ENCODE data around the gene DUSP18. TPM values are rescaled to one million over a fixed set of nuclear protein-coding genes. Genes with fewer than 3 reads are reported as not detected.
"Not testable (repeated sequence)": the region's sequence is repeated elsewhere in the genome, so short reads cannot be mapped to it uniquely, and the experiment has no call there.

DUSP18 gene
- total RNA-seq, 1 donor from 2014 or later: 3.4 TPM

GRCh38 chr22:30680991-30681770 lies 13.5 kb upstream of the DUSP18 start:
- no peak for DNase-seq (ENCODE audit: low spot score)
- intact Hi-C loops (cut with DNase I): no loop called here

GRCh38 chr22:30679895-30680690 lies 12.4 kb upstream of the DUSP18 start:
- intact Hi-C loops (cut with DNase I); DNase-seq (ENCODE audit: low spot score): not testable (repeated sequence)

- DNase-seq (ENCODE audit: low spot score); intact Hi-C loops (cut with DNase I): not testable (repeated sequence)
Observed at GRCh38 chr22:30676565-30676964, 8.9 kb upstream of the DUSP18 start.

GRCh38 chr22:30675436-30675835 lies 7.8 kb upstream of the DUSP18 start:
- intact Hi-C loops (cut with DNase I): no loop called here
- DNase-seq (ENCODE audit: low spot score): no peak

GRCh38 chr22:30674482-30674881 lies 6.8 kb upstream of the DUSP18 start:
- intact Hi-C loops (cut with DNase I): no loop called here
- no peak for DNase-seq (ENCODE audit: low spot score)

DNA sequence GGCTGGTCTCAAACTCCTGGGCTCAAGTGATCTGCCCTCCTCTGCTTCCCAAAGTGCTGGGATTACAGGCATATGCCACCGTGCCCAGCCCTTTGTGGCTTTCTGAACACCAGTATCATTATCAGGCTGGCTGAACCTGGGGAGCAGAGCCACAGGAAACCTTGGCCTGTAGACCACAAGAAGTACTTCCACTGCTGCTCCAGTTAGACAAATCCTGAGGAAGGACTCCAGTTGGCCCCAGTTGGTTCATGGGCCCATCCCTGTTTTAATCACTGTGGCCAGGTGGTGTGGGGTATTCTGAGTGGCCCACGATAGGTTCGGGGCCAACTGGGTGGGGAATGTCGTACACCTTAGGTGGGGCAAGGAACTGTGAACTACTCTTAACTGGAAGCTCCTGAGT lies 5.5 kb upstream of the DUSP18 start:
- no peak for DNase-seq (ENCODE audit: low spot score)
- intact Hi-C loops (cut with DNase I): no loop called here

DNA sequence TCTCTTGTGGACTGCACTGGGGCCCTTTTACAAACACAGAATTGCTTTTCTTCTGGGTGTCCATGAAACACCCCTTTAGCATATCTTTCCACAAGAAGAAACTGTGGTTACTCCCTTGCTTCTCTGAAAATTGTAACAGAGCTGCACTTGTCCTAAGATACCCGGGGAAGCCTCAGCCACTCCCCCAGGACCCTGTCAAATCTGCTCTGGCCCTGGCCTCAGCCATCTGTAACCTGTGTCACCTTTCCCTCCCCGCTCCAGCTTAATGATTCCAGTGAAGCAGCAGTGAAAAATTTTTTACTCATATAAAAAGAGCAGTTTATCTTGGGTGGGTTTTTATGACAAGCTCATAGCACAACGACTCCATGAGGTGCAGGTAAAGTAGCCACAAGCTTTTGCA lies 3.4 kb upstream of the DUSP18 start:
- DNase-seq (ENCODE audit: low spot score): no peak
- intact Hi-C loops (cut with DNase I): no loop called here

DNA sequence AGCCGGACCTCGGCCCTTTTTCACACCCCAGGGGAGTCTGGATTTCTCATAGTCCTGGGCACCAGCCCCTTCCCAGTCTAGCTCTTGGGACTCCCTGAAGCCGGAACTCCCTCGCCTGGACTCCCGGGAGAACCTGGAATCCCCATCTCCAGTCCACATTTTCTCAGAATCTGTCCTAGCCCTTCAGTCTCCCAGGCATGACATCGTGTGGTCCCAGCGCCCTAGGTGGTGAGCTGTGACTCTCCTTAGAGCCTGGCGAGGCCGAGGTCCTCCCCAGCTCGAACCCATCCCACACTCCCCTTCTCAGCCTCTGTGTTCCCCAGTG lies 673 bp upstream of the DUSP18 start:
- intact Hi-C loops (cut with DNase I): no loop called here
- no peak for DNase-seq (ENCODE audit: low spot score)

- intact Hi-C loops (cut with DNase I): loop anchor here (2.0 kb wide), 1 partner anchor 32 kb away; the partner anchor contains the start of gene SLC35E4
- no peak for DNase-seq (ENCODE audit: low spot score)
Observed at GRCh38 chr22:30667107-30667493, 575 bp downstream of the DUSP18 start.

- intact Hi-C loops (cut with DNase I): loop anchor here (2.0 kb wide), 1 partner anchor 31 kb away; the partner anchor contains the start of gene SLC35E4
- no peak for DNase-seq (ENCODE audit: low spot score)
Observed at GRCh38 chr22:30665786-30666185, 1.9 kb downstream of the DUSP18 start.

DNA sequence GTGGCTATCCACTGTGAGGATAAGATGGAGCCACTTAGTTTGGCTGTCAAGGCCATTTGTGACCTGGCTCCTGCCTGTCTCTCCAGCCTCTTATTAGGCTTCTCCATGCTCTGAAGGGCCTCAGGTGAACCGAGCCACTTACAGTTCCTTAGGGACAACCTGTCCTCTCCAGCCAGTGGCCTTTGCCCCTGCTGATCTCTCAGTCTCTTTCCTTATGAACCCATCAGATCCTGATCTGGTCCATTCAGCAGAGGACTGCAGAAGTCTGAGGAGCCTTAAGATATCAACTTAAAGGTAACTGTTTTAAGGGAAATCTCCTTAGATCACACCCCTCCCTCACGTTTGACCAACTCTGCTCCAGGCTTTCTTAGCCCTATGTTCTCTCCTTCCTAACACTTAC lies 2.4 kb downstream of the DUSP18 start:
- intact Hi-C loops (cut with DNase I): no loop called here
- DNase-seq (ENCODE audit: low spot score): no peak

DNA sequence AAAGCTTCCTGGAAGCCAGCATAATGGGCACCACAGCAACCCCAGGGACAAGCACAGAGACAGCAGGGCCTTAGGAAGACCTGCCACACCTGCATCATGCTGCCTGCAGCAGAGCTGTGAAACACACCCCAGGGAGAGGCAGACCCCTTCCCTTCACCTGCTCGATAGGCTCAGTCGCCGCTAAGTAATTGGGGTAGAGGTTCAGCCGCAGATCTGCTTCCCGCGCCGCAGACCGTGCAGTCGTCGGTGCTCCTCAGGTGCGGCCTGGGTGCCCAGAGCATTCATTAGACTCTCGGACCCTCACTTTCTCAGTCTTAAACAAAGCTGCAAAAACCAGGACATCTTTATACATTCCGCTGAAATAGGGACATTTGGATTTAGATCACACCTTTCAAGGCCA lies 2.9 kb downstream of the DUSP18 start:
- intact Hi-C loops (cut with DNase I): no loop called here

GRCh38 chr22:30662040-30662439 lies 5.6 kb downstream of the DUSP18 start:
- intact Hi-C loops (cut with DNase I): no loop called here
- DNase-seq (ENCODE audit: low spot score): no peak

More for the DNA sequence above, 2.9 kb downstream of the DUSP18 start:
- no peak for DNase-seq (ENCODE audit: low spot score)

DNA sequence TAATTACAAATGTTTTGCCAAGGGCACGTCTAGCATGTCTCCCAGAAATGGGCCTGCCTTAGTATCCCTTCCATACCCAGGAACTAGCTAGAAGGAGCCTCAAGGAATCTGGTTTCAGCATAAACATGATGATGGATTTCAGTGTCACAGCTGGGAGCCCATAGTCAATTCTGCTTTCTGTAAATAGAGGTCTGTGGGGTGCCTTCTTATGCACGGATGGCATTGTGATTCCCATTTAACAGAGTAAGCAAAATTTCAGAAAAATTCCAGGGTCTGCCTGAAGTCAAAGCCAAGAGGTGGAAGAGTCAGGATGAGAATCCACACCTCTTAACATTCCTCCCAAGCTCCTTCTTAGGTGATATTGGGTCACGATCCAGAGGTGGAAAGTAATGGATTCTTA lies 12.1 kb downstream of the DUSP18 start:
- DNase-seq (ENCODE audit: low spot score): no peak
- intact Hi-C loops (cut with DNase I): no loop called here

DNA sequence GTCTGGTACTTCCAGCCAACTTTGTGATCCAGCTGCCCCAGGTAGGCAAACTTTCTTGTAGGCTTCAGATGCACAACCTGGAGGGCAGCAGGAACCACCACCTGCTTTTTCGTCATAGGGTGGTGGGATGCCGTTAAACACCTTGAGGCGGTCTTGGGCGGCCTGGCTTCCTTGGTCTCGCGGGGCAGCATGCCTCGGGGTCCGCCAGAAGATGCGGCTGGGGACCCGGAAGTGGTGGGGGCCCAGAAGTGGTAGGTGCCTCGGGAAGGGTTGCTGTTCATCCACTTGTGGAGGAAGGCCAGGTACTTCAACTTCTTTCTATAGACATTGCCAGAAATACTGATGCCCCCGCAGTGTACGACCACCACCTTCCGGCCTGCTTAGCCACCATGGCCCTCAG lies 13.3 kb downstream of the DUSP18 start:
- intact Hi-C loops (cut with DNase I): no loop called here
- DNase-seq (ENCODE audit: low spot score): no peak

DNA sequence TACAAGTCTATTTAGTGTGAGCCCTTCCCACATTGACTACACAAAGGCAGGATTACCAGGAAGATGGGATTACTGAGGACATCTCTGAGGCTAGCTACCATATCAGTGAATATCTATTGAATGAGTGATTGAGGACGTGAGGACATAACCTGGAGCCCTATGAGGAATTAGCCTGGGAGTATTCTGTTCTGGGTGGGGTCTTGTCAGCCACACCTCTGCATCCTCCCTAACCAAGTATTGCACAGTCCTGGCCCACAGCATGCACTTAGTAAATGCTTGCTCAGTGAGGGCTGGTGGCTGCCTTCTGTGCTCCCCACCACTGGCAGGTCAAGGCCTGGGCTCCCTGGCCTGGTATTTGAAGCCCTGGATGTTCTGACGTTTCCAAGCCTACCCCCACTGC lies 14.8 kb downstream of the DUSP18 start:
- DNase-seq (ENCODE audit: low spot score): no peak
- intact Hi-C loops (cut with DNase I): no loop called here

GRCh38 chr22:30650508-30651116 lies 17.1 kb downstream of the DUSP18 start:
- intact Hi-C loops (cut with DNase I): no loop called here
- no peak for DNase-seq (ENCODE audit: low spot score)

DNA sequence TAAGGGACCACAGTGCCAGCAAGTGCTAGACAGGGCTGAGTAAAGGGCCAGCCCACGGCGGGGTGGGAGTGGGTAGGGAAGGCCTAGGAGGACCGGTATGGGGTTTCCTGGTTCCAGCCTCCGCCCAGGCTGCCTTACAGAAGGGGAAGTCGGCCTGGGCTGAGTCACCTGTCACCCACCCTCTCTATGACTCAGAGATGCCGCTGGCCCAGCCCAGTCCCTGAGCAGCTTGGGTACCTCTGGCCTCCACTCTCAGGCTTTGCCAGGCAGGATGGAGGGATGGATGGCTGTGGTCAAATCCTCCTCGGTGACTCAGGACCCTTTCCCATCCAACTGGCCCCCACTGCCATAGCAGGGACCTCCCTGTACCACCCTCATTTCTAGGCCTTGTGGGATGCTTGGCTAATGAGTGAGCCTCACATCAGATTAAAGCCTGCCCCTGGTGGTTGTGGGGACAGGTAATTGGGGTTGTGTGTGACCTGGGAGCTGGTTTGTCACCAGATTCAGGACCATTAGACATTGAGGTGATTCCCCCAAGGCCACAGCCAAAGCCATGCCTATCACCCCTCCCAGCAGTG lies 18.2 kb downstream of the DUSP18 start:
- no peak for DNase-seq (ENCODE audit: low spot score)
- intact Hi-C loops (cut with DNase I): no loop called here

GRCh38 chr22:30648825-30649224 lies 18.9 kb downstream of the DUSP18 start:
- DNase-seq (ENCODE audit: low spot score): no peak
- intact Hi-C loops (cut with DNase I): no loop called here

DNA sequence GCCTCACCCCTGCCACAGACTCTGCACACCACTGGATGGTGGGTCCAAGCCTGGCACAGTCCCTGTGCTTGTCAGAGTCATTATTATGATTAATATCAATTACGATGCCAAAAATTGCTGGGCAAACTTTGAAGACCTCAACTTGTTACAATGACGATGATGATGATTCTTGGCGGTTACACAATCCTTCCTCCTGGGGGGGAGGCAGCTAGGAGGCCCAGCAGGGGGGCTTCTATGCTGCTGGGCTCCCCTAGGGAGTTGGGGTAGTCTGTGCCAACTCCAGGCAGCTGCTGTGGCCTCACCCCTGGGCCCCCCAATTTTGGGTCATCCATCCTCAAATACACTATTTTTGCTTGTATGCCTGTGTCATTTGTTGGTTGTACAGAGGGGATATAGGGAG lies 20.1 kb downstream of the DUSP18 start:
- DNase-seq (ENCODE audit: low spot score): no peak
- intact Hi-C loops (cut with DNase I): no loop called here

Data from cardiac septum (tissue), 1 donor.